Activated naive CD4-positive, alpha-beta T cell treated with anti-CD3 and anti-CD28 coated beads, Interleukin-2, amount 10 ng/mL, durations not matched to agents 7 days and 5 days (primary cell): Measurements from ENCODE around the gene TTLL12.

Source experiments
- CTCF ChIA-PET: fragments of 350-600 bp; sonication (Branson Sonifier 250); formaldehyde crosslinking; loops from one replicate; lab custom pipeline; 2021; ENCODE audit warnings: antibody characterized with exemption; lab: Charles Lee
- DNase-seq: peaks from one replicate; pipeline ENCODE4 v3.0.0-alpha.2; 2020
- H3K27ac Mint-ChIP-seq: one replicate; pipeline ENCODE4 v1.8.0; 2021; ENCODE audit warnings: mild to moderate bottlenecking, moderate library complexity, mixed read lengths
- H3K27me3 Mint-ChIP-seq: one replicate; pipeline ENCODE4 v1.8.0; 2021; ENCODE audit warnings: mild to moderate bottlenecking, mixed read lengths
- H3K36me3 Mint-ChIP-seq: one replicate; pipeline ENCODE4 v1.8.0; 2021; ENCODE audit warnings: mixed read lengths
- H3K4me1 Mint-ChIP-seq: one replicate; pipeline ENCODE4 v1.8.0; 2021; ENCODE audit warnings: mixed read lengths
- H3K4me3 Mint-ChIP-seq: one replicate; pipeline ENCODE4 v1.8.0; 2021; ENCODE audit warnings: mild to moderate bottlenecking, moderate library complexity, mixed read lengths
- H3K9me3 Mint-ChIP-seq: one replicate; pipeline ENCODE4 v1.8.0; 2021; ENCODE audit warnings: mixed read lengths

TTLL12 gene

GRCh38 chr22:43208703-43209522 is 22.0 kb upstream of the TTLL12 start:
- H3K4me1 Mint-ChIP-seq = peaks cover 6% of the 10 kb centered on the region
- H3K9me3 Mint-ChIP-seq = no peaks in the 10 kb centered on the region
- CTCF ChIA-PET = interaction anchor here (1.0 kb wide), 1 partner anchor 20 kb away, joined by 3 read pairs; no protein-coding TSS in a partner anchor
- H3K36me3 Mint-ChIP-seq = no peaks in the 10 kb centered on the region
- H3K27me3 Mint-ChIP-seq = peaks cover 16% of the 10 kb centered on the region
- H3K27ac Mint-ChIP-seq = no peak overlapping the region
- no peak overlapping the region for H3K4me3 Mint-ChIP-seq
- no peak for DNase-seq

- H3K27ac Mint-ChIP-seq = peak overlapping the region; percentile 49
- CTCF ChIA-PET = no interaction called here
- no peak for DNase-seq
- peaks cover 6% of the 10 kb centered on the region for H3K4me1 Mint-ChIP-seq
- no peaks in the 10 kb centered on the region for H3K9me3 Mint-ChIP-seq
- no peak overlapping the region for H3K4me3 Mint-ChIP-seq
- H3K27me3 Mint-ChIP-seq = peaks cover 16% of the 10 kb centered on the region
- no peaks in the 10 kb centered on the region for H3K36me3 Mint-ChIP-seq
Observed at GRCh38 chr22:43207849-43208702, 21.1 kb upstream of the TTLL12 start.

- Mint-ChIP-seq H3K36me3 (no peaks in the 10 kb centered on the region), H3K4me1 (peaks cover 6% of the 10 kb centered on the region)
- CTCF ChIA-PET = no interaction called here
Observed at GRCh38 chr22:43207386-43207785, 20.5 kb upstream of the TTLL12 start.

GRCh38 chr22:43206509-43207161 is 19.7 kb upstream of the TTLL12 start:
- no peak for DNase-seq
- no peak overlapping the region for H3K4me3 Mint-ChIP-seq
- CTCF ChIA-PET = no interaction called here
- H3K27ac Mint-ChIP-seq = no peak overlapping the region
- no peaks in the 10 kb centered on the region for H3K36me3 Mint-ChIP-seq
- H3K27me3 Mint-ChIP-seq = peaks cover 17% of the 10 kb centered on the region
- H3K9me3 Mint-ChIP-seq = no peaks in the 10 kb centered on the region
- H3K4me1 Mint-ChIP-seq = peaks cover 6% of the 10 kb centered on the region

More at GRCh38 chr22:43207386-43207785, 20.5 kb upstream of the TTLL12 start:
- Mint-ChIP-seq H3K27ac (no peak overlapping the region), H3K9me3 (no peaks in the 10 kb centered on the region), H3K4me3 (no peak overlapping the region), H3K27me3 (peaks cover 16% of the 10 kb centered on the region)
- no peak for DNase-seq

- H3K4me3 Mint-ChIP-seq = no peak overlapping the region
- H3K36me3 Mint-ChIP-seq = no peaks in the 10 kb centered on the region
- peaks cover 20% of the 10 kb centered on the region for H3K27me3 Mint-ChIP-seq
- no peaks in the 10 kb centered on the region for H3K9me3 Mint-ChIP-seq
- no peak overlapping the region for H3K27ac Mint-ChIP-seq
- CTCF ChIA-PET = no interaction called here
- DNase-seq = no peak
- peaks cover 6% of the 10 kb centered on the region for H3K4me1 Mint-ChIP-seq
Observed at GRCh38 chr22:43205748-43206508, 19.0 kb upstream of the TTLL12 start.

GRCh38 chr22:43205261-43205691 is 18.3 kb upstream of the TTLL12 start:
- CTCF ChIA-PET = no interaction called here
- Mint-ChIP-seq H3K9me3 (no peaks in the 10 kb centered on the region), H3K4me1 (peaks cover 6% of the 10 kb centered on the region), H3K36me3 (no peaks in the 10 kb centered on the region), H3K27me3 (peaks cover 23% of the 10 kb centered on the region), H3K4me3 (no peak overlapping the region), H3K27ac (no peak overlapping the region)
- DNase-seq = no peak

- Mint-ChIP-seq H3K36me3 (no peaks in the 10 kb centered on the region), H3K9me3 (no peaks in the 10 kb centered on the region), H3K4me3 (no peak overlapping the region), H3K27me3 (peaks cover 26% of the 10 kb centered on the region), H3K4me1 (peaks cover 6% of the 10 kb centered on the region), H3K27ac (no peak overlapping the region)
- no peak for DNase-seq
- CTCF ChIA-PET = no interaction called here
Observed at GRCh38 chr22:43203471-43203981, 16.6 kb upstream of the TTLL12 start.

- Mint-ChIP-seq H3K4me3 (no peak overlapping the region), H3K27ac (no peak overlapping the region), H3K4me1 (peaks cover 6% of the 10 kb centered on the region), H3K36me3 (no peaks in the 10 kb centered on the region), H3K27me3 (peaks cover 26% of the 10 kb centered on the region), H3K9me3 (no peaks in the 10 kb centered on the region)
- DNase-seq = no peak
- CTCF ChIA-PET = no interaction called here
Observed at GRCh38 chr22:43202756-43203410, 15.9 kb upstream of the TTLL12 start.

- DNase-seq = no peak
- H3K27ac Mint-ChIP-seq = no peak overlapping the region
- CTCF ChIA-PET = interaction anchor here (1.4 kb wide), 1 partner anchor 15 kb away, joined by 3 read pairs; no protein-coding TSS in a partner anchor
- H3K4me3 Mint-ChIP-seq = no peak overlapping the region
- peaks cover 6% of the 10 kb centered on the region for H3K4me1 Mint-ChIP-seq
- peaks cover 29% of the 10 kb centered on the region for H3K27me3 Mint-ChIP-seq
- H3K36me3 Mint-ChIP-seq = no peaks in the 10 kb centered on the region
- no peaks in the 10 kb centered on the region for H3K9me3 Mint-ChIP-seq
Observed at GRCh38 chr22:43202326-43202725, 15.4 kb upstream of the TTLL12 start.

GRCh38 chr22:43201486-43202219 is 14.7 kb upstream of the TTLL12 start:
- DNase-seq = no peak
- CTCF ChIA-PET = interaction anchor here (1.4 kb wide), 1 partner anchor 14 kb away, joined by 3 read pairs; no protein-coding TSS in a partner anchor
- Mint-ChIP-seq H3K36me3 (no peaks in the 10 kb centered on the region), H3K4me3 (no peak overlapping the region), H3K27me3 (peaks cover 28% of the 10 kb centered on the region), H3K27ac (no peak overlapping the region), H3K9me3 (no peaks in the 10 kb centered on the region), H3K4me1 (peaks cover 6% of the 10 kb centered on the region)

GRCh38 chr22:43200555-43200954 is 13.6 kb upstream of the TTLL12 start:
- H3K27me3 Mint-ChIP-seq = peaks cover 23% of the 10 kb centered on the region
- H3K36me3 Mint-ChIP-seq = no peaks in the 10 kb centered on the region
- no peak for DNase-seq
- H3K4me3 Mint-ChIP-seq = no peak overlapping the region
- H3K4me1 Mint-ChIP-seq = no peaks in the 10 kb centered on the region
- no peaks in the 10 kb centered on the region for H3K9me3 Mint-ChIP-seq
- CTCF ChIA-PET = no interaction called here
- no peak overlapping the region for H3K27ac Mint-ChIP-seq

GRCh38 chr22:43200031-43200430 is 13.1 kb upstream of the TTLL12 start:
- CTCF ChIA-PET = no interaction called here
- Mint-ChIP-seq H3K9me3 (no peaks in the 10 kb centered on the region), H3K36me3 (no peaks in the 10 kb centered on the region), H3K27me3 (peaks cover 27% of the 10 kb centered on the region), H3K27ac (no peak overlapping the region), H3K4me1 (no peaks in the 10 kb centered on the region), H3K4me3 (no peak overlapping the region)
- DNase-seq = no peak
